ENCODE measurements around the gene HSP90B1. TPM values are rescaled to one million over a fixed set of nuclear protein-coding genes. Genes with fewer than 3 reads are reported as not detected.

The HSP90B1 gene
- total RNA-seq, 1 experiment from 2014 or later = 970 TPM

DNA sequence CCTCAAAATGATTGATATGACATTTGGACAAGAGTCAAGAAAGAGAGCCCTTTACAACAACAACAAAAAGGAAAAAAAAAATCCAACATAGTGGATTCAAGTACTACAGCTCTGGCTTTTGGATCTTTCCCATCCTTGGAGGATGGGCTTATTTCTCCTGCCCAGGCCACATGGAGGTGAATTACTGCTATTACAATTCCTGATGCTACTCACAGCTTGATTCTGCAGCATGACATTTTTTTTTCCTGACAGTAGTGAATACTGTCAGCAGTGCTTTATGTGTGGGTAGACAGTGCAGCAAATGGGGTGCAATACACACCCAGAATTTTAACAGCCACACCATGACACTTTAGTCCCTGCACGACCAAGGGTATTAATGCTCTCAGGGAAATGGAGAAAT is 42.5 kb upstream of the HSP90B1 start:
- Histone ChIP-seq H3K4me3 (ENCODE audit: low read depth, low read length, poor library complexity, severe bottlenecking) (no peak overlapping the region), H3K36me3 (ENCODE audit: insufficient read depth, low read length, poor library complexity, severe bottlenecking) (no peaks in the 10 kb centered on the region), H3K9me3 (ENCODE audit: low read depth, low read length, poor library complexity, severe bottlenecking) (no peaks in the 10 kb centered on the region), H3K27me3 (replicated peaks; ENCODE audit: insufficient read depth, low read depth, low read length, poor library complexity) (no peaks in the 10 kb centered on the region), H3K27ac (ENCODE audit: low read depth, low read length, poor library complexity, severe bottlenecking) (no peak overlapping the region), H3K4me1 (ENCODE audit: insufficient read depth, low read length, poor library complexity, severe bottlenecking) (no peaks in the 10 kb centered on the region)
- TF ChIP-seq EZH2 (IDR thresholded peaks at IDR 0.05; ENCODE audit: borderline replicate concordance, low read depth, low read length, poor library complexity, severe bottlenecking) = no peak
- TF ChIP-seq, protein P1, sequence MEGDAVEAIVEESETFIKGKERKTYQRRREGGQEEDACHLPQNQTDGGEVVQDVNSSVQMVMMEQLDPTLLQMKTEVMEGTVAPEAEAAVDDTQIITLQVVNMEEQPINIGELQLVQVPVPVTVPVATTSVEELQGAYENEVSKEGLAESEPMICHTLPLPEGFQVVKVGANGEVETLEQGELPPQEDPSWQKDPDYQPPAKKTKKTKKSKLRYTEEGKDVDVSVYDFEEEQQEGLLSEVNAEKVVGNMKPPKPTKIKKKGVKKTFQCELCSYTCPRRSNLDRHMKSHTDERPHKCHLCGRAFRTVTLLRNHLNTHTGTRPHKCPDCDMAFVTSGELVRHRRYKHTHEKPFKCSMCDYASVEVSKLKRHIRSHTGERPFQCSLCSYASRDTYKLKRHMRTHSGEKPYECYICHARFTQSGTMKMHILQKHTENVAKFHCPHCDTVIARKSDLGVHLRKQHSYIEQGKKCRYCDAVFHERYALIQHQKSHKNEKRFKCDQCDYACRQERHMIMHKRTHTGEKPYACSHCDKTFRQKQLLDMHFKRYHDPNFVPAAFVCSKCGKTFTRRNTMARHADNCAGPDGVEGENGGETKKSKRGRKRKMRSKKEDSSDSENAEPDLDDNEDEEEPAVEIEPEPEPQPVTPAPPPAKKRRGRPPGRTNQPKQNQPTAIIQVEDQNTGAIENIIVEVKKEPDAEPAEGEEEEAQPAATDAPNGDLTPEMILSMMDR (conservative IDR thresholded peaks at IDR 0.05; ENCODE audit: low read depth, low read length) = no peak
- intact Hi-C loops (cut with micrococcal nuclease; ENCODE audit: unreplicated experiment) = no loop called here
- POLR2A ChIA-PET (ENCODE audit: low non-redundant PET) = no interaction called here
- CTCF ChIA-PET = no interaction called here
- BruUV-seq (replicated peaks) = no TSS peak
- no peak for DNase-seq (ENCODE audit: low spot score)

DNA sequence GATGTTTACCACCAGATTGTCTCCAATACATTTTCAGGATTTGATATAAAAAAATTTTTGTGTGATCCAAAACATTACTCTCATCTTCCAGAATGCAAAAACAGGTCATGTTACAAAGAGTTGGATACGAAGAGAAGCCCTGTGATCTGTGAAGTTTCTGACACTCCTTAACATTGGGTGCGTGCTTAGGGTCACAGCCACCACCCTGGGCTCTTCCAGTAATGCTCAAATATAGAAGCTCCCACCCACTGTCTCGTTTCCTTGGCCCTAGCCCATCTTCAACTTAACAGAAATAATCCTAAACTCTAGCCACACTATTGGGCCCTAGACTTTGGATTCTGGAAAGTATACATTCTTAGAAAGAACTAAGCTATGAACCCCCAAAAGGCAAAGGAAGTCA is 32.9 kb upstream of the HSP90B1 start:
- H3K9me3 ChIP-seq (ENCODE audit: low read depth, low read length, poor library complexity, severe bottlenecking) = no peaks in the 10 kb centered on the region
- H3K27me3 ChIP-seq (replicated peaks; ENCODE audit: insufficient read depth, low read depth, low read length, poor library complexity) = no peaks in the 10 kb centered on the region
- H3K36me3 ChIP-seq (ENCODE audit: insufficient read depth, low read length, poor library complexity, severe bottlenecking) = no peaks in the 10 kb centered on the region
- BruUV-seq (replicated peaks) = no TSS peak
- H3K27ac ChIP-seq (ENCODE audit: low read depth, low read length, poor library complexity, severe bottlenecking) = no peak overlapping the region
- intact Hi-C loops (cut with micrococcal nuclease; ENCODE audit: unreplicated experiment) = no loop called here
- TF ChIP-seq, protein P1 (conservative IDR thresholded peaks at IDR 0.05; ENCODE audit: low read depth, low read length) = no peak
- no peak for TF ChIP-seq EZH2 (IDR thresholded peaks at IDR 0.05; ENCODE audit: borderline replicate concordance, low read depth, low read length, poor library complexity, severe bottlenecking)
- CTCF ChIA-PET = no interaction called here
- POLR2A ChIA-PET (ENCODE audit: low non-redundant PET) = no interaction called here
- no peaks in the 10 kb centered on the region for H3K4me1 ChIP-seq (ENCODE audit: insufficient read depth, low read length, poor library complexity, severe bottlenecking)
- no peak for DNase-seq (ENCODE audit: low spot score)
- no peak overlapping the region for H3K4me3 ChIP-seq (ENCODE audit: low read depth, low read length, poor library complexity, severe bottlenecking)

DNA sequence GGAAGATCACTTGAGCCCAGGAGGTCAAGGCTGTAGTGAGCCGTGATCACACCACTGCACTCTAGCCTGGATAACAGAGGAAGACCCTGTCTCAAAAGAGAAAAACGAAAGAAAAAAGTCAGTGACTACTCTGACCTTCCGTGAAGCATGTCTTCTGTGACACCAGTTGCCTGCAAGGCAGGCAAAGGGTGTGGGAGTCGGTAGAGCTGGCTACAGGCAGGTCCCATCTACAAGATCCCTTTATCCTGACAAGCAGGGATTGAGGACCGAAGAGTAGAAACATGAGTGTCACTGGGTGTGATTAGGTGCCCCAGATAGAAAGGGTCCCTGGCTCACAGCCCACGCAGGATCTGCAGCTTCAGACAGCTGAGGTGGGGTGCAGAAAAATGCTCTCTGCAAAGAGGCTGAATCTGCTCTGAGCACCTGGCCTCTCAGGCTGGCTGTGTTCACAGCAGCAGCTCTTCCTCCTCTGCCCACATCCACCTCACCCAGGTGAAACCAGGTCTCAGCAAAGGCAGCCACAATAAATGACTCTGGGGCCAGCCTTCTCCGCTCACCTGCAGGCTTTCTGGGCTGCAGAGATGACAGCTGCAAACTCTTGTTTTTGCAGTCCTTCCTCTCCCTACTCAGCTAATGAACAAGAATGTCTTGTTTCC is 28.6 kb upstream of the HSP90B1 start:
- ChIA-PET POLR2A (ENCODE audit: low non-redundant PET) (no interaction called here), CTCF (no interaction called here)
- TF ChIP-seq EZH2 (IDR thresholded peaks at IDR 0.05; ENCODE audit: borderline replicate concordance, low read depth, low read length, poor library complexity, severe bottlenecking) = no peak
- TF ChIP-seq, protein P1 (conservative IDR thresholded peaks at IDR 0.05; ENCODE audit: low read depth, low read length) = no peak
- H3K36me3 ChIP-seq (ENCODE audit: insufficient read depth, low read length, poor library complexity, severe bottlenecking) = no peaks in the 10 kb centered on the region
- H3K4me3 ChIP-seq (ENCODE audit: low read depth, low read length, poor library complexity, severe bottlenecking) = no peak overlapping the region
- no peak overlapping the region for H3K27ac ChIP-seq (ENCODE audit: low read depth, low read length, poor library complexity, severe bottlenecking)
- no TSS peak for BruUV-seq (replicated peaks)
- no peaks in the 10 kb centered on the region for H3K27me3 ChIP-seq (replicated peaks; ENCODE audit: insufficient read depth, low read depth, low read length, poor library complexity)
- H3K4me1 ChIP-seq (ENCODE audit: insufficient read depth, low read length, poor library complexity, severe bottlenecking) = no peaks in the 10 kb centered on the region
- intact Hi-C loops (cut with micrococcal nuclease; ENCODE audit: unreplicated experiment) = no loop called here
- H3K9me3 ChIP-seq (ENCODE audit: low read depth, low read length, poor library complexity, severe bottlenecking) = no peaks in the 10 kb centered on the region
- no peak for DNase-seq (ENCODE audit: low spot score)

All from A673 (cell line).